ENCODE results near the gene PLEKHG3.

The PLEKHG3 gene

GRCh38 chr14:64779472-64779871, 75.2 kb downstream of the PLEKHG3 start:
- no peak for TF ChIP-seq EZH2phosphoT487 (IDR thresholded peaks at IDR 0.05; ENCODE audit: low read length)
- no peak for TF ChIP-seq EZH2 (optimal IDR thresholded peaks at IDR 0.05; ENCODE audit: low read depth, low read length)
- TF ChIP-seq, protein P1, sequence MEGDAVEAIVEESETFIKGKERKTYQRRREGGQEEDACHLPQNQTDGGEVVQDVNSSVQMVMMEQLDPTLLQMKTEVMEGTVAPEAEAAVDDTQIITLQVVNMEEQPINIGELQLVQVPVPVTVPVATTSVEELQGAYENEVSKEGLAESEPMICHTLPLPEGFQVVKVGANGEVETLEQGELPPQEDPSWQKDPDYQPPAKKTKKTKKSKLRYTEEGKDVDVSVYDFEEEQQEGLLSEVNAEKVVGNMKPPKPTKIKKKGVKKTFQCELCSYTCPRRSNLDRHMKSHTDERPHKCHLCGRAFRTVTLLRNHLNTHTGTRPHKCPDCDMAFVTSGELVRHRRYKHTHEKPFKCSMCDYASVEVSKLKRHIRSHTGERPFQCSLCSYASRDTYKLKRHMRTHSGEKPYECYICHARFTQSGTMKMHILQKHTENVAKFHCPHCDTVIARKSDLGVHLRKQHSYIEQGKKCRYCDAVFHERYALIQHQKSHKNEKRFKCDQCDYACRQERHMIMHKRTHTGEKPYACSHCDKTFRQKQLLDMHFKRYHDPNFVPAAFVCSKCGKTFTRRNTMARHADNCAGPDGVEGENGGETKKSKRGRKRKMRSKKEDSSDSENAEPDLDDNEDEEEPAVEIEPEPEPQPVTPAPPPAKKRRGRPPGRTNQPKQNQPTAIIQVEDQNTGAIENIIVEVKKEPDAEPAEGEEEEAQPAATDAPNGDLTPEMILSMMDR (IDR thresholded peaks at IDR 0.05; ENCODE audit: low read length), result no peak
- Histone ChIP-seq H3K27ac (ENCODE audit: low read length) (no peak overlapping the region), H3K9ac (ENCODE audit: low read length) (no peak overlapping the region), H3K9me3 (replicated peaks; ENCODE audit: insufficient read depth, low read length) (no peaks in the 10 kb centered on the region), H3K4me2 (ENCODE audit: low read depth, low read length) (no peak overlapping the region), H3K4me1 (ENCODE audit: low read length) (no peaks in the 10 kb centered on the region), H3K36me3 (replicated peaks; ENCODE audit: insufficient read depth, low read length) (no peaks in the 10 kb centered on the region), H4K20me1 (ENCODE audit: insufficient read depth, low read length) (no peaks in the 10 kb centered on the region), H2AFZ (ENCODE audit: low read length) (no peak overlapping the region), H3K9me2 (replicated peaks; ENCODE audit: insufficient read depth, low read length) (no peaks in the 10 kb centered on the region), H3K79me2 (ENCODE audit: low read length) (no peaks in the 10 kb centered on the region), H3K4me3 (ENCODE audit: low read length) (no peak overlapping the region), H3F3A (ENCODE audit: insufficient read depth, low read length) (no peaks in the 10 kb centered on the region), H3K27me3 (replicated peaks; ENCODE audit: insufficient read depth, low read length) (no peaks in the 10 kb centered on the region)
- DNase-seq, result no peak

GRCh38 chr14:64782196-64782595, 78.0 kb downstream of the PLEKHG3 start:
- H3K27ac ChIP-seq (ENCODE audit: low read length), result no peak overlapping the region
- H3K4me1 ChIP-seq (ENCODE audit: low read length), result no peaks in the 10 kb centered on the region
- H3K9me2 ChIP-seq (replicated peaks; ENCODE audit: insufficient read depth, low read length), result no peaks in the 10 kb centered on the region
- no peaks in the 10 kb centered on the region for H3K27me3 ChIP-seq (replicated peaks; ENCODE audit: insufficient read depth, low read length)
- H3K79me2 ChIP-seq (ENCODE audit: low read length), result no peaks in the 10 kb centered on the region
- H3K4me3 ChIP-seq (ENCODE audit: low read length), result no peak overlapping the region
- H4K20me1 ChIP-seq (ENCODE audit: insufficient read depth, low read length), result no peaks in the 10 kb centered on the region
- H2AFZ ChIP-seq (ENCODE audit: low read length), result no peak overlapping the region
- H3K36me3 ChIP-seq (replicated peaks; ENCODE audit: insufficient read depth, low read length), result no peaks in the 10 kb centered on the region
- H3K4me2 ChIP-seq (ENCODE audit: low read depth, low read length), result no peak overlapping the region
- no peaks in the 10 kb centered on the region for H3K9me3 ChIP-seq (replicated peaks; ENCODE audit: insufficient read depth, low read length)
- no peak for DNase-seq
- TF ChIP-seq EZH2 (optimal IDR thresholded peaks at IDR 0.05; ENCODE audit: low read depth, low read length) (no peak), EZH2phosphoT487 (IDR thresholded peaks at IDR 0.05; ENCODE audit: low read length) (no peak)
- TF ChIP-seq, protein P1 (IDR thresholded peaks at IDR 0.05; ENCODE audit: low read length), result no peak
- no peaks in the 10 kb centered on the region for H3F3A ChIP-seq (ENCODE audit: insufficient read depth, low read length)
- no peak overlapping the region for H3K9ac ChIP-seq (ENCODE audit: low read length)

DNA sequence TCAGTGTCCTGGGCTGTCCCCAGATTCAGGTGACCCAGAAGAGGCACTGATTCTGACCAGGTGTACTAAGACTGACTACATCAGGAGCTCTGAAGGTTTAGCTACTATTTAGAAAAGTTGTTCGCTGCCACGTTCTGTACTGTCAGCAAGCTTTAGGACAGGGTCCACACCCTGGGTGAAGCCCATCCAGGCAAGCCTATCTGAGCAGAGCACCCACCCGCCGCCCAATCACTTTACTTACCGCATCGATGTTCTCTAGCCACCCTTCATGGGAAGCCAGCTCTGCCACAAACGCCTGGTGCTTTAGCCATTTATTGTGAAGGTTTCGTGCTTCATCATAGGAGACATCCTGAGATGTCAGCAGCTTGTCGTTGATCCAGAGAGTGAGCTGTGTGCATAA, 79.8 kb downstream of the PLEKHG3 start:
- H3K4me1 ChIP-seq (ENCODE audit: low read length), result no peaks in the 10 kb centered on the region
- no peaks in the 10 kb centered on the region for H3K79me2 ChIP-seq (ENCODE audit: low read length)
- DNase-seq, result no peak
- H3K4me2 ChIP-seq (ENCODE audit: low read depth, low read length), result no peak overlapping the region
- H3K4me3 ChIP-seq (ENCODE audit: low read length), result no peak overlapping the region
- H3K9me3 ChIP-seq (replicated peaks; ENCODE audit: insufficient read depth, low read length), result no peaks in the 10 kb centered on the region
- H3K27ac ChIP-seq (ENCODE audit: low read length), result no peak overlapping the region
- no peak overlapping the region for H2AFZ ChIP-seq (ENCODE audit: low read length)
- no peaks in the 10 kb centered on the region for H3K36me3 ChIP-seq (replicated peaks; ENCODE audit: insufficient read depth, low read length)
- no peaks in the 10 kb centered on the region for H3F3A ChIP-seq (ENCODE audit: insufficient read depth, low read length)
- no peaks in the 10 kb centered on the region for H3K9me2 ChIP-seq (replicated peaks; ENCODE audit: insufficient read depth, low read length)
- H3K9ac ChIP-seq (ENCODE audit: low read length), result no peak overlapping the region
- no peak for TF ChIP-seq EZH2phosphoT487 (IDR thresholded peaks at IDR 0.05; ENCODE audit: low read length)
- TF ChIP-seq EZH2 (optimal IDR thresholded peaks at IDR 0.05; ENCODE audit: low read depth, low read length), result no peak
- TF ChIP-seq, protein P1 (IDR thresholded peaks at IDR 0.05; ENCODE audit: low read length), result no peak
- no peaks in the 10 kb centered on the region for H3K27me3 ChIP-seq (replicated peaks; ENCODE audit: insufficient read depth, low read length)
- no peaks in the 10 kb centered on the region for H4K20me1 ChIP-seq (ENCODE audit: insufficient read depth, low read length)

Data from MM.1S (cell line).